ENCODE measurements around the gene NUMA1. TPM values are rescaled to one million over a fixed set of nuclear protein-coding genes. Genes with fewer than 3 reads are reported as not detected.

Gene NUMA1
- total and polyA plus RNA-seq, 4 donors, result 19.5 to 93.2 (median 42.1) TPM

DNA sequence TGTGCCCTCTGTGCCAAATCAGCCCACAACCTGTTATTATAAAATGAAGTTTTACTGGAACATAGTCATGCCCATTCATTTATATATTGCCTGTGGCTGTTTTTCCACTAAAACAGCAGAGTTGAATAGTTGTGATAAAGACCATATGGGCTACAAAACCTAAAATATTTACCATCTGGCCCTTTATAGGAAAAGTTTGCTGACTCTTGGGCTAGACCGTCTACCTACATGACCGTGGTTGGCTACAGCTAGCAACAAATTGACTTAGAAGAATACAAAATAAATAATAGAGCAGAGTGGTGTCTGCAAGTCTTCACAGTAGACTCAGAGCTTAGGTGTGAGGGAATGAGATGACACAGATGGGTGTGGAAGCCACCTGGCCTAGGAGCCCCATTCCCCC lies 92.8 kb downstream of the NUMA1 start:
- DNase-seq (ENCODE audit: low spot score), result no peak
- Histone ChIP-seq H3K9ac (ENCODE audit: low read depth in 1 of 2, low read length in 2 of 2) (no peak overlapping the region), H3K27ac (ENCODE audit: low read depth in 1 of 2, low read length in 2 of 2) (no peak overlapping the region), H3K4me3 (ENCODE audit: low read depth in 1 of 3, low read length in 3 of 3) (no peak overlapping the region), H3K9me3 (ENCODE audit: control insufficient read depth in 4 of 4, low read length in 3 of 4) (no peaks in the 10 kb centered on the region), H3K36me3 (ENCODE audit: control insufficient read depth in 4 of 4, insufficient read depth in 3 of 4, low read depth in 1 of 4, low read length in 3 of 4) (peaks cover 3 to 11% (median 5%) of the 10 kb centered on the region in 4 donors), H3K4me1 (ENCODE audit: control insufficient read depth in 4 of 4, insufficient read depth in 4 of 4, low read length in 3 of 4) (no peaks in the 10 kb centered on the region), H3K27me3 (ENCODE audit: control insufficient read depth in 4 of 4, insufficient read depth in 4 of 4, low read length in 3 of 4) (no peaks in the 10 kb centered on the region)
- 45% methylated on average over 2 of the region's 2 CpGs for WGBS
- no peak for TF ChIP-seq EGR1 (IDR thresholded peaks at IDR 0.05; ENCODE audit: low read depth in 2 of 2)
- no peak for TF ChIP-seq RXRA (IDR thresholded peaks at IDR 0.05)
- TF ChIP-seq, protein P1, sequence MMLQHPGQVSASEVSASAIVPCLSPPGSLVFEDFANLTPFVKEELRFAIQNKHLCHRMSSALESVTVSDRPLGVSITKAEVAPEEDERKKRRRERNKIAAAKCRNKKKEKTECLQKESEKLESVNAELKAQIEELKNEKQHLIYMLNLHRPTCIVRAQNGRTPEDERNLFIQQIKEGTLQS (IDR thresholded peaks at IDR 0.05), result no peak

DNA sequence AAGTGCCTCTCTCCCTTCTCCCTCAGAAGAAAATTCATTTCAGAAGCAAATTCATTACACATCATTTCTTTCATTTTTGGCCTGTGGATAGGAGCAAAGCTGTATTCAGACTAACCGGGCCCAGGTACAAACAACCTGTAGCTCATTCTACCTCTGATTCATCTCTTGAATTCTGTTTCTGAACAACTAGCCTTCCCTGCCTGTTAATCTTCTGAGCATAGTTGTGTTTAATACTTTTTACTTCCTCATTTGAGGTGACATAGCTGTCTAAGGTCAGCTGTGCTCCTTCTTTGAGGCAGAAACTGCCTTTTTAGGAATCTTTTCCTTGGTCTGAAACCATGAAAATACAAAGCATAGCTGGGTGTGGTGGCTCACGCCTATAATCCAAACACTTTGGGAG lies 94.2 kb downstream of the NUMA1 start:
- DNase-seq (ENCODE audit: low spot score), result no peak
- H3K36me3 ChIP-seq (ENCODE audit: control insufficient read depth in 4 of 4, insufficient read depth in 3 of 4, low read depth in 1 of 4, low read length in 3 of 4), result peaks cover 3 to 11% (median 5%) of the 10 kb centered on the region in 4 donors
- no peaks in the 10 kb centered on the region for H3K27me3 ChIP-seq (ENCODE audit: control insufficient read depth in 4 of 4, insufficient read depth in 4 of 4, low read length in 3 of 4)
- no peaks in the 10 kb centered on the region for H3K9me3 ChIP-seq (ENCODE audit: control insufficient read depth in 4 of 4, low read length in 3 of 4)
- H3K4me3 ChIP-seq (ENCODE audit: low read depth in 1 of 3, low read length in 3 of 3), result no peak overlapping the region
- 89% methylated on average over 2 of the region's 2 CpGs for WGBS
- TF ChIP-seq JUND (IDR thresholded peaks at IDR 0.05), result no peak
- TF ChIP-seq, protein P2, sequence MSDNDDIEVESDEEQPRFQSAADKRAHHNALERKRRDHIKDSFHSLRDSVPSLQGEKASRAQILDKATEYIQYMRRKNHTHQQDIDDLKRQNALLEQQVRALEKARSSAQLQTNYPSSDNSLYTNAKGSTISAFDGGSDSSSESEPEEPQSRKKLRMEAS (IDR thresholded peaks at IDR 0.05), result no peak
- TF ChIP-seq HNF4A (conservative IDR thresholded peaks at IDR 0.05), result no peak
- TF ChIP-seq, protein P1 (IDR thresholded peaks at IDR 0.05), result no peak
- no peak for TF ChIP-seq HNF4G (IDR thresholded peaks at IDR 0.05)
- no peak for TF ChIP-seq RXRA (IDR thresholded peaks at IDR 0.05)
- TF ChIP-seq CTCF (IDR thresholded peaks at IDR 0.05; ENCODE audit: low read depth, low read length, missing input control), result no peak
- no peak for TF ChIP-seq ZBTB33 (IDR thresholded peaks at IDR 0.05)
- no peak for TF ChIP-seq FOXA2 (IDR thresholded peaks at IDR 0.05)
- no peak overlapping the region for H3K9ac ChIP-seq (ENCODE audit: low read depth in 1 of 2, low read length in 2 of 2)
- no peaks in the 10 kb centered on the region for H3K4me1 ChIP-seq (ENCODE audit: control insufficient read depth in 4 of 4, insufficient read depth in 4 of 4, low read length in 3 of 4)
- H3K27ac ChIP-seq (ENCODE audit: low read depth in 1 of 2, low read length in 2 of 2), result no peak overlapping the region

- Histone ChIP-seq H3K9me3 (ENCODE audit: control insufficient read depth in 4 of 4, low read length in 3 of 4) (no peaks in the 10 kb centered on the region), H3K27me3 (ENCODE audit: control insufficient read depth in 4 of 4, insufficient read depth in 4 of 4, low read length in 3 of 4) (no peaks in the 10 kb centered on the region), H3K9ac (ENCODE audit: low read depth in 1 of 2, low read length in 2 of 2) (no peak overlapping the region), H3K4me1 (ENCODE audit: control insufficient read depth in 4 of 4, insufficient read depth in 4 of 4, low read length in 3 of 4) (no peaks in the 10 kb centered on the region), H3K4me3 (ENCODE audit: low read depth in 1 of 3, low read length in 3 of 3) (no peak overlapping the region), H3K27ac (ENCODE audit: low read depth in 1 of 2, low read length in 2 of 2) (no peak overlapping the region), H3K36me3 (ENCODE audit: control insufficient read depth in 4 of 4, insufficient read depth in 3 of 4, low read depth in 1 of 4, low read length in 3 of 4) (peaks cover 0 to 16% (median 8%) of the 10 kb centered on the region in 4 donors)
- no peak for DNase-seq (ENCODE audit: low spot score)
- 97% methylated on average over 3 of the region's 3 CpGs for WGBS
- TF ChIP-seq JUND (IDR thresholded peaks at IDR 0.05) (no peak), FOXA1 (IDR thresholded peaks at IDR 0.05) (no peak), HNF4A (conservative IDR thresholded peaks at IDR 0.05) (no peak), RXRA (IDR thresholded peaks at IDR 0.05) (no peak), REST (IDR thresholded peaks at IDR 0.05) (no peak), GABPA (IDR thresholded peaks at IDR 0.05 in 1 of 2, conservative IDR thresholded peaks at IDR 0.05 in 1 of 2) (no peak), EGR1 (IDR thresholded peaks at IDR 0.05; ENCODE audit: low read depth in 2 of 2) (no peak), HNF4G (IDR thresholded peaks at IDR 0.05) (no peak), YY1 (IDR thresholded peaks at IDR 0.05) (no peak), FOXA2 (IDR thresholded peaks at IDR 0.05) (no peak), ZBTB33 (IDR thresholded peaks at IDR 0.05) (no peak), RAD21 (IDR thresholded peaks at IDR 0.05) (no peak)
- TF ChIP-seq, protein P1 (IDR thresholded peaks at IDR 0.05), result no peak
Observed at GRCh38 chr11:71979602-71980001, 100.7 kb downstream of the NUMA1 start.

Data from liver (tissue), 9 donors.